Measurements from ENCODE around the gene SOST. TPM values are rescaled to one million over a fixed set of nuclear protein-coding genes. Genes with fewer than 3 reads are reported as not detected.

SOST gene
- polyA plus RNA-seq, 2 of the 4 experiments (the other 2 are of a cell fraction) = 0.03 to 0.05 TPM

DNA sequence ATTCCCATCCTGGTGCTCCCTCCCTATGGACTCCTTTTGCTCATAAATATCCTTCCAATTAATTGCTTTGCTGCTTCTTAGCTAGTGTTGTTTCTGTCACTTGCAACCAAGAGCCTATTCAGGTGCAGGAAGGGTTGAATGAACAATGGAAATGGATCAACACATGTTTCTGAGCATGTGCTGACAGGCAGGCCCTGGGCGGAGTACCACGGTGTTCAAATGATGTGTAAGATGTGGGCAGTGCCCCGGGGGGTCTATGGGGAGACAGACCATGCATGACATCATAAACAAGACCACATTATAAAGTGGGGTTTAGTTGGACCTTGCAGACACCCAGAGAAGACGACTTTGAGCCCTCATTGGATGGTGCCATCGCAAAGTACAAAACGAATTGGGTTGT lies 48.5 kb downstream of the SOST start:
- Histone ChIP-seq H3K4me1 (peaks cover 10% of the 10 kb centered on the region), H3K9me3 (no peaks in the 10 kb centered on the region), H3K27ac (no peak overlapping the region), H3K4me3 (no peak overlapping the region), H3K4me2 (no peak overlapping the region)
- no peak for ATAC-seq
- DNase-seq (ENCODE audit: low read depth in 1 of 2, low spot score in 1 of 2) = no peak
- FAIRE-seq = peak; percentile 68
- ChIA-PET CTCF (interaction anchor here (3.8 kb wide), 1 partner anchor 133 kb away, joined by 15 read pairs; no protein-coding TSS in a partner anchor), POLR2A (no interaction called here)
- TF ChIP-seq EHMT2 (IDR thresholded peaks at IDR 0.05; ENCODE audit: low read depth) = no peak
- no peak for TF ChIP-seq ZFP36 (IDR thresholded peaks at IDR 0.05; ENCODE audit: borderline replicate concordance, partially characterized antibody)
- TF ChIP-seq EP300 (IDR thresholded peaks at IDR 0.05) = no peak
- TF ChIP-seq MYC (IDR thresholded peaks at IDR 0.05; ENCODE audit: borderline replicate concordance, low read length) = no peak
- TF ChIP-seq, protein P1, sequence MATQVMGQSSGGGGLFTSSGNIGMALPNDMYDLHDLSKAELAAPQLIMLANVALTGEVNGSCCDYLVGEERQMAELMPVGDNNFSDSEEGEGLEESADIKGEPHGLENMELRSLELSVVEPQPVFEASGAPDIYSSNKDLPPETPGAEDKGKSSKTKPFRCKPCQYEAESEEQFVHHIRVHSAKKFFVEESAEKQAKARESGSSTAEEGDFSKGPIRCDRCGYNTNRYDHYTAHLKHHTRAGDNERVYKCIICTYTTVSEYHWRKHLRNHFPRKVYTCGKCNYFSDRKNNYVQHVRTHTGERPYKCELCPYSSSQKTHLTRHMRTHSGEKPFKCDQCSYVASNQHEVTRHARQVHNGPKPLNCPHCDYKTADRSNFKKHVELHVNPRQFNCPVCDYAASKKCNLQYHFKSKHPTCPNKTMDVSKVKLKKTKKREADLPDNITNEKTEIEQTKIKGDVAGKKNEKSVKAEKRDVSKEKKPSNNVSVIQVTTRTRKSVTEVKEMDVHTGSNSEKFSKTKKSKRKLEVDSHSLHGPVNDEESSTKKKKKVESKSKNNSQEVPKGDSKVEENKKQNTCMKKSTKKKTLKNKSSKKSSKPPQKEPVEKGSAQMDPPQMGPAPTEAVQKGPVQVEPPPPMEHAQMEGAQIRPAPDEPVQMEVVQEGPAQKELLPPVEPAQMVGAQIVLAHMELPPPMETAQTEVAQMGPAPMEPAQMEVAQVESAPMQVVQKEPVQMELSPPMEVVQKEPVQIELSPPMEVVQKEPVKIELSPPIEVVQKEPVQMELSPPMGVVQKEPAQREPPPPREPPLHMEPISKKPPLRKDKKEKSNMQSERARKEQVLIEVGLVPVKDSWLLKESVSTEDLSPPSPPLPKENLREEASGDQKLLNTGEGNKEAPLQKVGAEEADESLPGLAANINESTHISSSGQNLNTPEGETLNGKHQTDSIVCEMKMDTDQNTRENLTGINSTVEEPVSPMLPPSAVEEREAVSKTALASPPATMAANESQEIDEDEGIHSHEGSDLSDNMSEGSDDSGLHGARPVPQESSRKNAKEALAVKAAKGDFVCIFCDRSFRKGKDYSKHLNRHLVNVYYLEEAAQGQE (IDR thresholded peaks at IDR 0.05) = no peak
- TF ChIP-seq KDM1A (IDR thresholded peaks at IDR 0.05; ENCODE audit: low read depth) = no peak
- TF ChIP-seq, protein P2, sequence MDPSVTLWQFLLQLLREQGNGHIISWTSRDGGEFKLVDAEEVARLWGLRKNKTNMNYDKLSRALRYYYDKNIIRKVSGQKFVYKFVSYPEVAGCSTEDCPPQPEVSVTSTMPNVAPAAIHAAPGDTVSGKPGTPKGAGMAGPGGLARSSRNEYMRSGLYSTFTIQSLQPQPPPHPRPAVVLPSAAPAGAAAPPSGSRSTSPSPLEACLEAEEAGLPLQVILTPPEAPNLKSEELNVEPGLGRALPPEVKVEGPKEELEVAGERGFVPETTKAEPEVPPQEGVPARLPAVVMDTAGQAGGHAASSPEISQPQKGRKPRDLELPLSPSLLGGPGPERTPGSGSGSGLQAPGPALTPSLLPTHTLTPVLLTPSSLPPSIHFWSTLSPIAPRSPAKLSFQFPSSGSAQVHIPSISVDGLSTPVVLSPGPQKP (IDR thresholded peaks at IDR 0.05; ENCODE audit: low read depth, low read length) = no peak
- no peak for TF ChIP-seq SMC3 (IDR thresholded peaks at IDR 0.05)
- TF ChIP-seq ZSCAN20 (CRISPR knock-in tag; IDR thresholded peaks at IDR 0.05) = no peak
- no peak for TF ChIP-seq GATA3 (IDR thresholded peaks at IDR 0.05; ENCODE audit: borderline replicate concordance)
- TF ChIP-seq FOSB (CRISPR knock-in tag; IDR thresholded peaks at IDR 0.05) = no peak
- TF ChIP-seq HEYL (CRISPR knock-in tag; IDR thresholded peaks at IDR 0.05) = no peak
- TF ChIP-seq, protein P3, sequence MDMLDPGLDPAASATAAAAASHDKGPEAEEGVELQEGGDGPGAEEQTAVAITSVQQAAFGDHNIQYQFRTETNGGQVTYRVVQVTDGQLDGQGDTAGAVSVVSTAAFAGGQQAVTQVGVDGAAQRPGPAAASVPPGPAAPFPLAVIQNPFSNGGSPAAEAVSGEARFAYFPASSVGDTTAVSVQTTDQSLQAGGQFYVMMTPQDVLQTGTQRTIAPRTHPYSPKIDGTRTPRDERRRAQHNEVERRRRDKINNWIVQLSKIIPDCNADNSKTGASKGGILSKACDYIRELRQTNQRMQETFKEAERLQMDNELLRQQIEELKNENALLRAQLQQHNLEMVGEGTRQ (IDR thresholded peaks at IDR 0.05) = no peak
- TF ChIP-seq PHF8 (IDR thresholded peaks at IDR 0.05; ENCODE audit: borderline replicate concordance, low read depth) = no peak
- TF ChIP-seq NPAS2 (CRISPR knock-in tag; IDR thresholded peaks at IDR 0.05; ENCODE audit: borderline replicate concordance) = no peak
- TF ChIP-seq CBX8 (IDR thresholded peaks at IDR 0.05) = no peak
- no peak for TF ChIP-seq EHF (CRISPR knock-in tag; IDR thresholded peaks at IDR 0.05)
- 68% methylated on average over 6 of the region's 6 CpGs for WGBS (ENCODE audit: missing lambda C conversion rate)

DNA sequence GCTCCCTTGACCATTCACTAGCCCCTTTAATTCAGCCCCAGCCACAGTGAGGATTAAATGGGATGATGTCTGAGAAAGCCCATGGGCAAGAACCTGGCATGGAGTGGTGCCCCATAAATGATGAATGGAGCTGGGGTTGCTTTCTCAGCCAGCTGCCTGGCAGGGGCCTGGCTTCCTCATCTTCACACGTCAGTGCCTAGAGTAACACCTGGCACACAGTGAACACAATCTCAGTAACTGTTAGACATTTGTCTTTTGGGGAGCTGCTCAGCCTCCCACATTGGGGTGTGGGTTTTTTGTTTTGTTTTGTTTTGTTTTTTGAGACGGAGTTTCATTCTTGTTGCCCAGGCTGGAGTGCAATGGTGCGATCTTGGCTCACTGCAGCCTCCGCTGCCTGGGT lies 49.4 kb downstream of the SOST start:
- 92% methylated on average over 4 of the region's 4 CpGs for WGBS (ENCODE audit: missing lambda C conversion rate)
- no peak for ATAC-seq
- ChIA-PET POLR2A (no interaction called here), CTCF (interaction anchor here (3.8 kb wide), 1 partner anchor 132 kb away, joined by 15 read pairs; no protein-coding TSS in a partner anchor)
- Histone ChIP-seq H3K9me3 (no peaks in the 10 kb centered on the region), H3K4me1 (peaks cover 8% of the 10 kb centered on the region), H3K27ac (no peak overlapping the region), H3K4me3 (no peak overlapping the region), H3K4me2 (no peak overlapping the region)
- DNase-seq (ENCODE audit: low read depth in 1 of 2, low spot score in 1 of 2) = no peak
- TF ChIP-seq ZSCAN20 (CRISPR knock-in tag; IDR thresholded peaks at IDR 0.05) (no peak), EP300 (IDR thresholded peaks at IDR 0.05) (no peak), POLR2AphosphoS2 (conservative IDR thresholded peaks at IDR 0.05; ENCODE audit: low read length) (no peak), CHD2 (IDR thresholded peaks at IDR 0.05; ENCODE audit: low read length, partially characterized antibody) (no peak), ZC3H11A (IDR thresholded peaks at IDR 0.05) (no peak), HOXB5 (CRISPR knock-in tag; IDR thresholded peaks at IDR 0.05) (no peak), TFCP2L1 (CRISPR knock-in tag; IDR thresholded peaks at IDR 0.05) (no peak), FOSB (CRISPR knock-in tag; IDR thresholded peaks at IDR 0.05) (no peak), RNF2 (IDR thresholded peaks at IDR 0.05; ENCODE audit: borderline replicate concordance, low read depth) (no peak), FOXS1 (CRISPR knock-in tag; IDR thresholded peaks at IDR 0.05) (no peak), RARB (CRISPR knock-in tag; IDR thresholded peaks at IDR 0.05) (no peak), NFE2L2 (conservative IDR thresholded peaks at IDR 0.05; ENCODE audit: low read length) (no peak), FOSL2 (IDR thresholded peaks at IDR 0.05) (no peak), FOSL2 (CRISPR knock-in tag; IDR thresholded peaks at IDR 0.05) (no peak), EHF (CRISPR knock-in tag; IDR thresholded peaks at IDR 0.05) (no peak)
- TF ChIP-seq, protein P4, sequence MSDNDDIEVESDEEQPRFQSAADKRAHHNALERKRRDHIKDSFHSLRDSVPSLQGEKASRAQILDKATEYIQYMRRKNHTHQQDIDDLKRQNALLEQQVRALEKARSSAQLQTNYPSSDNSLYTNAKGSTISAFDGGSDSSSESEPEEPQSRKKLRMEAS (IDR thresholded peaks at IDR 0.05) = no peak
- TF ChIP-seq, protein P2 (IDR thresholded peaks at IDR 0.05; ENCODE audit: low read depth, low read length) = no peak
- FAIRE-seq = no peak
